ENCODE data around the gene UQCC3. TPM values are rescaled to one million over a fixed set of nuclear protein-coding genes. Genes with fewer than 3 reads are reported as not detected.

Gene UQCC3
- total and polyA plus RNA-seq, 9 of the 15 experiments (the other 6 are each of a cell fraction or from before 2014, with no cell fraction given), result 3.3 to 44.3 (median 8.0) TPM

- no peak for TF ChIP-seq PRPF4 (IDR thresholded peaks at IDR 0.05; ENCODE audit: insufficient read depth, low read depth, low read length, poor library complexity, severe bottlenecking)
- TF ChIP-seq RBM39 (optimal IDR thresholded peaks at IDR 0.05; ENCODE audit: low read depth, low read length), result peak; percentile 96
- no peak for TF ChIP-seq PYGO2 (tag; IDR thresholded peaks at IDR 0.05)
- TF ChIP-seq HES1 (IDR thresholded peaks at IDR 0.05; ENCODE audit: low read depth), result no peak
- TF ChIP-seq SAFB (IDR thresholded peaks at IDR 0.05; ENCODE audit: borderline replicate concordance, low read depth, low read length), result no peak
- TF ChIP-seq SIN3A (IDR thresholded peaks at IDR 0.05; ENCODE audit: borderline replicate concordance in 2 of 2, control insufficient read depth in 1 of 2, low read depth in 2 of 2, low read length in 2 of 2), result peak in 1 of 2 experiments; percentile 53; a peak in 1 of 4 replicates
- no peak for TF ChIP-seq BRCA1 (IDR thresholded peaks at IDR 0.05)
- no peak for TF ChIP-seq BRCA1 (CRISPR knock-in tag; IDR thresholded peaks at IDR 0.05)
- TF ChIP-seq, protein P1, sequence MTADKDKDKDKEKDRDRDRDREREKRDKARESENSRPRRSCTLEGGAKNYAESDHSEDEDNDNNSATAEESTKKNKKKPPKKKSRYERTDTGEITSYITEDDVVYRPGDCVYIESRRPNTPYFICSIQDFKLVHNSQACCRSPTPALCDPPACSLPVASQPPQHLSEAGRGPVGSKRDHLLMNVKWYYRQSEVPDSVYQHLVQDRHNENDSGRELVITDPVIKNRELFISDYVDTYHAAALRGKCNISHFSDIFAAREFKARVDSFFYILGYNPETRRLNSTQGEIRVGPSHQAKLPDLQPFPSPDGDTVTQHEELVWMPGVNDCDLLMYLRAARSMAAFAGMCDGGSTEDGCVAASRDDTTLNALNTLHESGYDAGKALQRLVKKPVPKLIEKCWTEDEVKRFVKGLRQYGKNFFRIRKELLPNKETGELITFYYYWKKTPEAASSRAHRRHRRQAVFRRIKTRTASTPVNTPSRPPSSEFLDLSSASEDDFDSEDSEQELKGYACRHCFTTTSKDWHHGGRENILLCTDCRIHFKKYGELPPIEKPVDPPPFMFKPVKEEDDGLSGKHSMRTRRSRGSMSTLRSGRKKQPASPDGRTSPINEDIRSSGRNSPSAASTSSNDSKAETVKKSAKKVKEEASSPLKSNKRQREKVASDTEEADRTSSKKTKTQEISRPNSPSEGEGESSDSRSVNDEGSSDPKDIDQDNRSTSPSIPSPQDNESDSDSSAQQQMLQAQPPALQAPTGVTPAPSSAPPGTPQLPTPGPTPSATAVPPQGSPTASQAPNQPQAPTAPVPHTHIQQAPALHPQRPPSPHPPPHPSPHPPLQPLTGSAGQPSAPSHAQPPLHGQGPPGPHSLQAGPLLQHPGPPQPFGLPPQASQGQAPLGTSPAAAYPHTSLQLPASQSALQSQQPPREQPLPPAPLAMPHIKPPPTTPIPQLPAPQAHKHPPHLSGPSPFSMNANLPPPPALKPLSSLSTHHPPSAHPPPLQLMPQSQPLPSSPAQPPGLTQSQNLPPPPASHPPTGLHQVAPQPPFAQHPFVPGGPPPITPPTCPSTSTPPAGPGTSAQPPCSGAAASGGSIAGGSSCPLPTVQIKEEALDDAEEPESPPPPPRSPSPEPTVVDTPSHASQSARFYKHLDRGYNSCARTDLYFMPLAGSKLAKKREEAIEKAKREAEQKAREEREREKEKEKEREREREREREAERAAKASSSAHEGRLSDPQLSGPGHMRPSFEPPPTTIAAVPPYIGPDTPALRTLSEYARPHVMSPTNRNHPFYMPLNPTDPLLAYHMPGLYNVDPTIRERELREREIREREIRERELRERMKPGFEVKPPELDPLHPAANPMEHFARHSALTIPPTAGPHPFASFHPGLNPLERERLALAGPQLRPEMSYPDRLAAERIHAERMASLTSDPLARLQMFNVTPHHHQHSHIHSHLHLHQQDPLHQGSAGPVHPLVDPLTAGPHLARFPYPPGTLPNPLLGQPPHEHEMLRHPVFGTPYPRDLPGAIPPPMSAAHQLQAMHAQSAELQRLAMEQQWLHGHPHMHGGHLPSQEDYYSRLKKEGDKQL (CRISPR knock-in tag; IDR thresholded peaks at IDR 0.05; ENCODE audit: borderline replicate concordance), result no peak
- TF ChIP-seq BCOR (IDR thresholded peaks at IDR 0.05), result no peak
- TF ChIP-seq HEY1 (CRISPR knock-in tag; IDR thresholded peaks at IDR 0.05; ENCODE audit: borderline replicate concordance), result no peak
- TF ChIP-seq CEBPG (CRISPR knock-in tag; IDR thresholded peaks at IDR 0.05), result no peak
- no peak for TF ChIP-seq CEBPG (tag; conservative IDR thresholded peaks at IDR 0.05 in 1 of 2, IDR thresholded peaks at IDR 0.05 in 1 of 2)
- no peak for TF ChIP-seq ZNF707 (CRISPR knock-in tag; conservative IDR thresholded peaks at IDR 0.05)
- 0 out of 2 replicates have a peak, but pooled peaks have one; percentile 6 for TF ChIP-seq PHB (CRISPR knock-in tag; IDR thresholded peaks at IDR 0.05)
- TF ChIP-seq MED1 (CRISPR knock-in tag; IDR thresholded peaks at IDR 0.05; ENCODE audit: borderline replicate concordance), result no peak
- TF ChIP-seq HMGN3 (IDR thresholded peaks at IDR 0.05; ENCODE audit: borderline replicate concordance, extremely low read depth, insufficient read length, low read depth, low read length), result no peak
- no peak for TF ChIP-seq SMARCB1 (IDR thresholded peaks at IDR 0.05; ENCODE audit: insufficient read length, low read depth)
- peak; percentile 40; the same call in 1 of the 2 replicates for TF ChIP-seq LCOR (CRISPR knock-in tag; IDR thresholded peaks at IDR 0.05)
- TF ChIP-seq ZNF124 (CRISPR knock-in tag; IDR thresholded peaks at IDR 0.05), result no peak
Measured at GRCh38 chr11:62665599-62666258, 5.7 kb upstream of the UQCC3 start (continued).
